ENCODE data around the gene IHH.

Gene IHH

GRCh38 chr2:219032051-219032745 is 28.5 kb downstream of the IHH start:
- no peak overlapping the region for H3K9ac ChIP-seq (ENCODE audit: low read length)
- H3K79me2 ChIP-seq (ENCODE audit: insufficient read depth, low read length) = no peaks in the 10 kb centered on the region
- H3F3A ChIP-seq (ENCODE audit: insufficient read depth) = no peaks in the 10 kb centered on the region
- no peak overlapping the region for H3K4me2 ChIP-seq (ENCODE audit: low read depth, low read length, poor library complexity, severe bottlenecking)
- H3K36me3 ChIP-seq (ENCODE audit: low read length) = no peaks in the 10 kb centered on the region
- TF ChIP-seq CTCF (IDR thresholded peaks at IDR 0.05; ENCODE audit: insufficient read depth, low read length, poor library complexity, severe bottlenecking) = no peak
- TF ChIP-seq EZH2phosphoT487 (conservative IDR thresholded peaks at IDR 0.05; ENCODE audit: low read length) = no peak
- H3K4me3 ChIP-seq (ENCODE audit: insufficient read depth, low read length, poor library complexity, severe bottlenecking) = no peak overlapping the region
- H3K27me3 ChIP-seq (ENCODE audit: low read length) = no peaks in the 10 kb centered on the region
- no peak overlapping the region for H3K27ac ChIP-seq (ENCODE audit: low read depth, low read length)
- H2AFZ ChIP-seq (ENCODE audit: low read depth, low read length, severe bottlenecking) = no peak overlapping the region
- no peaks in the 10 kb centered on the region for H3K9me3 ChIP-seq (ENCODE audit: insufficient read depth, low read length)
- H4K20me1 ChIP-seq (ENCODE audit: low read depth, low read length) = no peaks in the 10 kb centered on the region
- H3K9me2 ChIP-seq (replicated peaks; ENCODE audit: insufficient read depth, low read length) = no peaks in the 10 kb centered on the region

- Histone ChIP-seq H3K36me3 (ENCODE audit: low read length) (no peaks in the 10 kb centered on the region), H3K27ac (ENCODE audit: low read depth, low read length) (no peak overlapping the region), H3K9me3 (ENCODE audit: insufficient read depth, low read length) (no peaks in the 10 kb centered on the region), H3F3A (ENCODE audit: insufficient read depth) (no peaks in the 10 kb centered on the region), H3K9me2 (replicated peaks; ENCODE audit: insufficient read depth, low read length) (no peaks in the 10 kb centered on the region), H2AFZ (ENCODE audit: low read depth, low read length, severe bottlenecking) (no peak overlapping the region), H3K9ac (ENCODE audit: low read length) (no peak overlapping the region), H3K27me3 (ENCODE audit: low read length) (no peaks in the 10 kb centered on the region), H4K20me1 (ENCODE audit: low read depth, low read length) (no peaks in the 10 kb centered on the region), H3K4me3 (ENCODE audit: insufficient read depth, low read length, poor library complexity, severe bottlenecking) (no peak overlapping the region), H3K4me2 (ENCODE audit: low read depth, low read length, poor library complexity, severe bottlenecking) (no peak overlapping the region), H3K79me2 (ENCODE audit: insufficient read depth, low read length) (no peaks in the 10 kb centered on the region)
- TF ChIP-seq CTCF (IDR thresholded peaks at IDR 0.05; ENCODE audit: insufficient read depth, low read length, poor library complexity, severe bottlenecking) (no peak), EZH2phosphoT487 (conservative IDR thresholded peaks at IDR 0.05; ENCODE audit: low read length) (no peak)
Measured at GRCh38 chr2:219031005-219031738, 29.5 kb downstream of the IHH start.

GRCh38 chr2:219030177-219030940 is 30.4 kb downstream of the IHH start:
- Histone ChIP-seq H3K36me3 (ENCODE audit: low read length) (no peaks in the 10 kb centered on the region), H3F3A (ENCODE audit: insufficient read depth) (no peaks in the 10 kb centered on the region), H4K20me1 (ENCODE audit: low read depth, low read length) (no peaks in the 10 kb centered on the region), H3K79me2 (ENCODE audit: insufficient read depth, low read length) (no peaks in the 10 kb centered on the region), H3K27me3 (ENCODE audit: low read length) (no peaks in the 10 kb centered on the region), H3K4me3 (ENCODE audit: insufficient read depth, low read length, poor library complexity, severe bottlenecking) (no peak overlapping the region), H3K9me3 (ENCODE audit: insufficient read depth, low read length) (no peaks in the 10 kb centered on the region), H3K9me2 (replicated peaks; ENCODE audit: insufficient read depth, low read length) (no peaks in the 10 kb centered on the region), H3K27ac (ENCODE audit: low read depth, low read length) (no peak overlapping the region), H3K9ac (ENCODE audit: low read length) (no peak overlapping the region), H3K4me2 (ENCODE audit: low read depth, low read length, poor library complexity, severe bottlenecking) (no peak overlapping the region), H2AFZ (ENCODE audit: low read depth, low read length, severe bottlenecking) (no peak overlapping the region)
- TF ChIP-seq EZH2phosphoT487 (conservative IDR thresholded peaks at IDR 0.05; ENCODE audit: low read length) (no peak), CTCF (IDR thresholded peaks at IDR 0.05; ENCODE audit: insufficient read depth, low read length, poor library complexity, severe bottlenecking) (no peak)
